ENCODE results near the gene RBP5.

The RBP5 gene

DNA sequence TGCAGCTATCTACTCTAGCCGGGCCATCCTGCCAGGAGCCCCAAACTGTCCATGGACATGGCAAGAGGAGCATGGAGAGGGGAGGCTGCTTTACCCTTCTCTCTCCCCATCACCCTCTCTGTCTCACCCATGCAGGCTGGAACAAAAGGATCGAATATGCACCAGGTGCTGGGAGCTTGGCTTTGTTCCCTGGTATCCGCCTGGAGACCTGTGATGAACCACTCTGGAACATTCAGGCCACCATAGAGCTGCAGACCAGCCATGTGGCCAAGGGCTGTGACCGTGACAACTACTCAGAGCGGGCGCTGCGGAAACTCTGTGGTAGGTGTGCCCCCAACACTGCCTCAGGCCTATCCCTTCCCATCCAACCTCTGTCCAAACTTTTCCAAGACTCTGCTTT is 7.4 kb upstream of the RBP5 start:
- peaks cover 3 to 71% of the 10 kb centered on the region in 2 experiments; a peak in 2 of 3 replicates for H3K36me3 ChIP-seq (ENCODE audit: control insufficient read depth in 2 of 2, insufficient read depth in 1 of 2, low read length in 2 of 2)
- CTCF ChIA-PET, result interaction anchor here (1.4 kb wide), 1 partner anchor 9 kb away, joined by 4 read pairs; no protein-coding TSS in a partner anchor

DNA sequence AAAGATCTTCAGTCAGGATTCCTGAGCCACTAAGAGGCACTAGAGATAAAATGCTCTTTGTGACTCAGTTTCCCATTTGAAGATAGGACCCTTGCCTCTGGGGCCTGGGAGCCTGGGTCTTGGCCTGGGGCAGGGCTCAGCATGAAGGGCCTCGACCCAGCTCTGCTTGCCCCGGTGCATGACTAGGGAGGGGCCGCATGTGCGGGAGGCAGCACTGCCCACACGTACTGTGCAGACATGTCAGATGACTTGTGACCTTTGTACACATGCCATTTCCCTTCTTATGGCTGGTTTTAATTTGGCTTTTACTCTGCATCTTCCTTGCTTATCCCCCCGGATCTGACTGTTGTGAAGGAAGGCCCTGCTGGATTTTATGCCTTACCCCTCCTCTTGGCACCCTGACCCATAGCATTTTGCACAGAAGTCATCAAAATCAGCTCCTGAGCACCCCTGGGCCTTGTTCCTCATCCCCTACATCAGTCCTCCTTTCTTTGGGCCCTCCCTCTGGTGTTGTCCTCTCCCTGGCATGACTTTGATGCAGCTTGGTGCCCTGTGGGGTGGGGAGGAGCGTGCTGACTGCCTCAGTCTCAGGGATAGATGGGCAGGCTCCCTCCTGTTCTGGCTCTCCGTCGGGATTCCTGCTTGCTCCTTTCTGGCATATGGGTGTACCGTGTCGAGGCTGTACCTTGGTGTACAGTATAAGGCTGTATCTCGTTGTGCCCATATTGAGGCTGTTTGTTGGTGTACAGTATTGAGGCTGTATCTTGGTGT is 5.9 kb upstream of the RBP5 start:
- no peak for TF ChIP-seq ZNF701 (tag by site-specific recombination; IDR thresholded peaks at IDR 0.05)
- TF ChIP-seq ZNF600 (tag by site-specific recombination; IDR thresholded peaks at IDR 0.05), result peak; percentile 45; the same call in 1 of the 2 replicates
- TF ChIP-seq ZNF223 (tag by site-specific recombination; IDR thresholded peaks at IDR 0.05), result no peak
- TF ChIP-seq ZNF23 (tag by site-specific recombination; IDR thresholded peaks at IDR 0.05; ENCODE audit: borderline replicate concordance), result no peak
- H3K36me3 ChIP-seq (ENCODE audit: control insufficient read depth in 2 of 2, insufficient read depth in 1 of 2, low read length in 2 of 2), result peaks cover 3 to 63% of the 10 kb centered on the region in 2 experiments; a peak in 2 of 3 replicates
- POLR2A ChIA-PET, result no interaction called here
- no peak overlapping the region for H3K27ac ChIP-seq (ENCODE audit: extremely low read depth, low read depth, low read length)
- no peaks in the 10 kb centered on the region for H3K4me1 ChIP-seq (ENCODE audit: control insufficient read depth, insufficient read depth, low read length)
- CTCF ChIA-PET, result interaction anchor here (1.4 kb wide), 1 partner anchor 10 kb away, joined by 4 read pairs; no protein-coding TSS in a partner anchor
- no peaks in the 10 kb centered on the region for H3K9me3 ChIP-seq (ENCODE audit: control insufficient read depth, insufficient read depth, low read depth, low read length)
- no peak overlapping the region for H3K4me3 ChIP-seq (ENCODE audit: low read depth, low read length)

More for the DNA sequence above, 7.4 kb upstream of the RBP5 start:
- no peaks in the 10 kb centered on the region for H3K9me3 ChIP-seq (ENCODE audit: control insufficient read depth, insufficient read depth, low read depth, low read length)
- H3K4me3 ChIP-seq (ENCODE audit: low read depth, low read length), result no peak overlapping the region
- H3K4me1 ChIP-seq (ENCODE audit: control insufficient read depth, insufficient read depth, low read length), result no peaks in the 10 kb centered on the region
- TF ChIP-seq OVOL3 (tag by site-specific recombination; IDR thresholded peaks at IDR 0.05) (no peak), MEIS1 (CRISPR knock-in tag; IDR thresholded peaks at IDR 0.05; ENCODE audit: borderline replicate concordance) (no peak), ZNF114 (tag by site-specific recombination; IDR thresholded peaks at IDR 0.05) (no peak), ZBTB8A (tag by site-specific recombination; IDR thresholded peaks at IDR 0.05) (no peak), ZNF664 (tag by site-specific recombination; IDR thresholded peaks at IDR 0.05) (no peak), KLF10 (tag by site-specific recombination; IDR thresholded peaks at IDR 0.05) (no peak), GLI4 (tag by site-specific recombination; IDR thresholded peaks at IDR 0.05) (no peak), KLF1 (tag by site-specific recombination; IDR thresholded peaks at IDR 0.05) (no peak), ZNF311 (tag by site-specific recombination; IDR thresholded peaks at IDR 0.05; ENCODE audit: borderline replicate concordance) (no peak), ZNF596 (tag by site-specific recombination; IDR thresholded peaks at IDR 0.05) (no peak)
- TF ChIP-seq, protein P1, sequence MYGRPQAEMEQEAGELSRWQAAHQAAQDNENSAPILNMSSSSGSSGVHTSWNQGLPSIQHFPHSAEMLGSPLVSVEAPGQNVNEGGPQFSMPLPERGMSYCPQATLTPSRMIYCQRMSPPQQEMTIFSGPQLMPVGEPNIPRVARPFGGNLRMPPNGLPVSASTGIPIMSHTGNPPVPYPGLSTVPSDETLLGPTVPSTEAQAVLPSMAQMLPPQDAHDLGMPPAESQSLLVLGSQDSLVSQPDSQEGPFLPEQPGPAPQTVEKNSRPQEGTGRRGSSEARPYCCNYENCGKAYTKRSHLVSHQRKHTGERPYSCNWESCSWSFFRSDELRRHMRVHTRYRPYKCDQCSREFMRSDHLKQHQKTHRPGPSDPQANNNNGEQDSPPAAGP (tag by site-specific recombination; IDR thresholded peaks at IDR 0.05), result no peak
- TF ChIP-seq, protein P2, sequence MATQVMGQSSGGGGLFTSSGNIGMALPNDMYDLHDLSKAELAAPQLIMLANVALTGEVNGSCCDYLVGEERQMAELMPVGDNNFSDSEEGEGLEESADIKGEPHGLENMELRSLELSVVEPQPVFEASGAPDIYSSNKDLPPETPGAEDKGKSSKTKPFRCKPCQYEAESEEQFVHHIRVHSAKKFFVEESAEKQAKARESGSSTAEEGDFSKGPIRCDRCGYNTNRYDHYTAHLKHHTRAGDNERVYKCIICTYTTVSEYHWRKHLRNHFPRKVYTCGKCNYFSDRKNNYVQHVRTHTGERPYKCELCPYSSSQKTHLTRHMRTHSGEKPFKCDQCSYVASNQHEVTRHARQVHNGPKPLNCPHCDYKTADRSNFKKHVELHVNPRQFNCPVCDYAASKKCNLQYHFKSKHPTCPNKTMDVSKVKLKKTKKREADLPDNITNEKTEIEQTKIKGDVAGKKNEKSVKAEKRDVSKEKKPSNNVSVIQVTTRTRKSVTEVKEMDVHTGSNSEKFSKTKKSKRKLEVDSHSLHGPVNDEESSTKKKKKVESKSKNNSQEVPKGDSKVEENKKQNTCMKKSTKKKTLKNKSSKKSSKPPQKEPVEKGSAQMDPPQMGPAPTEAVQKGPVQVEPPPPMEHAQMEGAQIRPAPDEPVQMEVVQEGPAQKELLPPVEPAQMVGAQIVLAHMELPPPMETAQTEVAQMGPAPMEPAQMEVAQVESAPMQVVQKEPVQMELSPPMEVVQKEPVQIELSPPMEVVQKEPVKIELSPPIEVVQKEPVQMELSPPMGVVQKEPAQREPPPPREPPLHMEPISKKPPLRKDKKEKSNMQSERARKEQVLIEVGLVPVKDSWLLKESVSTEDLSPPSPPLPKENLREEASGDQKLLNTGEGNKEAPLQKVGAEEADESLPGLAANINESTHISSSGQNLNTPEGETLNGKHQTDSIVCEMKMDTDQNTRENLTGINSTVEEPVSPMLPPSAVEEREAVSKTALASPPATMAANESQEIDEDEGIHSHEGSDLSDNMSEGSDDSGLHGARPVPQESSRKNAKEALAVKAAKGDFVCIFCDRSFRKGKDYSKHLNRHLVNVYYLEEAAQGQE (tag by site-specific recombination; IDR thresholded peaks at IDR 0.05), result no peak
- TF ChIP-seq, protein P3, sequence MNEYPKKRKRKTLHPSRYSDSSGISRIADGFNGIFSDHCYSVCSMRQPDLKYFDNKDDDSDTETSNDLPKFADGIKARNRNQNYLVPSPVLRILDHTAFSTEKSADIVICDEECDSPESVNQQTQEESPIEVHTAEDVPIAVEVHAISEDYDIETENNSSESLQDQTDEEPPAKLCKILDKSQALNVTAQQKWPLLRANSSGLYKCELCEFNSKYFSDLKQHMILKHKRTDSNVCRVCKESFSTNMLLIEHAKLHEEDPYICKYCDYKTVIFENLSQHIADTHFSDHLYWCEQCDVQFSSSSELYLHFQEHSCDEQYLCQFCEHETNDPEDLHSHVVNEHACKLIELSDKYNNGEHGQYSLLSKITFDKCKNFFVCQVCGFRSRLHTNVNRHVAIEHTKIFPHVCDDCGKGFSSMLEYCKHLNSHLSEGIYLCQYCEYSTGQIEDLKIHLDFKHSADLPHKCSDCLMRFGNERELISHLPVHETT (tag by site-specific recombination; IDR thresholded peaks at IDR 0.05), result no peak
- TF ChIP-seq, protein P4, sequence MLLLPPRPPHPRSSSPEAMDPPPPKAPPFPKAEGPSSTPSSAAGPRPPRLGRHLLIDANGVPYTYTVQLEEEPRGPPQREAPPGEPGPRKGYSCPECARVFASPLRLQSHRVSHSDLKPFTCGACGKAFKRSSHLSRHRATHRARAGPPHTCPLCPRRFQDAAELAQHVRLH (tag by site-specific recombination; IDR thresholded peaks at IDR 0.05), result no peak
- POLR2A ChIA-PET, result no interaction called here
- no peak overlapping the region for H3K27ac ChIP-seq (ENCODE audit: extremely low read depth, low read depth, low read length)
